Heart left ventricle (tissue), 13 donors: ENCODE data around the gene NAT8L.

Experiments used
- POLR2A ChIP-seq, 2 donors: fragments of 450-650 bp; IDR thresholded peaks; one replicate each; pipeline ENCODE4 v1.6.1; 2017; ENCODE audit warnings: antibody characterized with exemption in 2 of 2, mild to moderate bottlenecking in 2 of 2, moderate library complexity in 2 of 2
- TF ChIP-seq, protein P1 (sequence below), 12 donors: fragments of 200-600 bp; sonication (generic) in 4 of 12; IDR thresholded peaks; one replicate each; pipeline versions ENCODE4 v1.5.0 to v1.8.0; 2018 to 2022; ENCODE audit warnings: antibody characterized with exemption in 12 of 12, mild to moderate bottlenecking in 5 of 12
- donor health status: ischemic (EF 13 %, LVEDD 7.1; RV severe dilation, severe dysfunction).
- donor health status: DM: no; HTN: yes; CAD: no.
- donor health status: DM: no; HTN: no; CAD: no.
- donor health status: ischemic (EF 25% LVEDD 6.9; RV normal size, moderate dysfunction).
- donor health status: ischemic (EF 25% LVEDD 5.7; RV mildly dilated, moderate dysfunction).
- donor health status: ischemic (EF 35%, LVEDD 5.7; RV mildly dilated, moderate dysfunction).
- donor health status: nonischemic (EF 11% LVEDD 7.7; RV severe dilation, severe dysfunction).
- donor health status: DM: yes; HTN: yes; CAD: no.
- donor health status: PGD.
- donor health status: ischemic (EF 29% LVEDD 5.4; RV normal size, mild dysfunction).
- donor health status: nonischemic (EF 23%, LVEDD 6.1; RV moderate dilation, normal function).

DNA sequence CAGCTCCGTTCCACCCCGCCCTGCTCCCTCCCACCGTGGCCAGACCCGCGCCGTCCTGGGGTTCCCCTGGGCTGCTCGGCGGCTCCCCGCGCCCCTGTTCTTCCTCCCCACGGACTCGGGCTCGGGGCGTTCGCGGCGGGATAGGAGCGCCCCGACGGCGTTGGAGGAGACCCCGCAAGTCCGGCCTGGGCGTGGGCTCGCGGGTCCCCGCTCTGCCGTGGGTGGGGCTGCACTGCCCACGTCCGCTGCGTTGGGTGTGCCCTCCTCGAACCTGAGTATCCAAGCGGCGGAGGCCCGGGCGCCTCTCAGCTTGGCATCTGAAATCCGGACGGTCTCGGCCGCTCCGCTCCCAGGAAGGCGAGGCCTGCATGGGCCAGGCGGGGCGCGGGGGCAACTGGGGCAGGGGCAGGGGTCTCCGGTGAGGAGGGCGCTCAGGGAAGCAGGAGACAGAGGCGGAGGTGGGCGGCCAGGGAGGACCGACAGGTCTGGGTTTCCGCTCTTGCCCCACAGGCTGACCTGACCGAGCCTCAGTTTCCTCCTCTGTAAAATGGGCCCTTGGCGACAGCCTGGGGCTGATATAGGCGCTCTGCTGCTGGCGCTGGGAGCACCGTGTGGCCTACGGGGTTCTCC is 12.0 kb upstream of the NAT8L start:
- TF ChIP-seq, protein P1, sequence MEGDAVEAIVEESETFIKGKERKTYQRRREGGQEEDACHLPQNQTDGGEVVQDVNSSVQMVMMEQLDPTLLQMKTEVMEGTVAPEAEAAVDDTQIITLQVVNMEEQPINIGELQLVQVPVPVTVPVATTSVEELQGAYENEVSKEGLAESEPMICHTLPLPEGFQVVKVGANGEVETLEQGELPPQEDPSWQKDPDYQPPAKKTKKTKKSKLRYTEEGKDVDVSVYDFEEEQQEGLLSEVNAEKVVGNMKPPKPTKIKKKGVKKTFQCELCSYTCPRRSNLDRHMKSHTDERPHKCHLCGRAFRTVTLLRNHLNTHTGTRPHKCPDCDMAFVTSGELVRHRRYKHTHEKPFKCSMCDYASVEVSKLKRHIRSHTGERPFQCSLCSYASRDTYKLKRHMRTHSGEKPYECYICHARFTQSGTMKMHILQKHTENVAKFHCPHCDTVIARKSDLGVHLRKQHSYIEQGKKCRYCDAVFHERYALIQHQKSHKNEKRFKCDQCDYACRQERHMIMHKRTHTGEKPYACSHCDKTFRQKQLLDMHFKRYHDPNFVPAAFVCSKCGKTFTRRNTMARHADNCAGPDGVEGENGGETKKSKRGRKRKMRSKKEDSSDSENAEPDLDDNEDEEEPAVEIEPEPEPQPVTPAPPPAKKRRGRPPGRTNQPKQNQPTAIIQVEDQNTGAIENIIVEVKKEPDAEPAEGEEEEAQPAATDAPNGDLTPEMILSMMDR (IDR thresholded peaks at IDR 0.05): no peak
- TF ChIP-seq POLR2A (IDR thresholded peaks at IDR 0.05): no peak
